B cell (primary cell): ENCODE measurements around the gene PCDH1.

Experiments used
- CTCF ChIP-seq: fragments of 200-600 bp; IDR thresholded peaks from one replicate; pipeline ENCODE4 v1.8.0; 2022; ENCODE audit warnings: antibody characterized with exemption, mild to moderate bottlenecking
- EZH2 ChIP-seq: IDR thresholded peaks from 2 replicates; pipeline ENCODE4 v1.6.1; 2012; ENCODE audit warnings: borderline replicate concordance, low read depth, mild to moderate bottlenecking, moderate library complexity, low read length; ENCODE audit not compliant: insufficient read depth, poor library complexity, severe bottlenecking

- TF ChIP-seq CTCF (no peak), EZH2 (no peak)
Measured at GRCh38 chr5:141849415-141850243, 28.6 kb downstream of the PCDH1 start.
